Right lobe of liver (tissue), 4 donors: Measurements from ENCODE around the gene ANGPTL4.

ENCODE experiments used
- POLR2A ChIP-seq: fragments of 450-650 bp; IDR thresholded peaks from one replicate; pipeline ENCODE4 v1.6.1; 2017; ENCODE audit warnings: antibody characterized with exemption, mild to moderate bottlenecking
- TF ChIP-seq, protein P1 (sequence below), 4 donors: fragments of 200-600 bp in 3 of 4; fragments of 450-650 bp in 1 of 4; IDR thresholded peaks; one replicate each; pipeline versions ENCODE4 v1.5.1 to v1.8.0; 2016 to 2022; ENCODE audit warnings: antibody characterized with exemption in 4 of 4, mild to moderate bottlenecking in 2 of 4
- donor health status: DM: no; HTN: no; CAD: no.
- donor health status: DM: no; HTN: no; CAD: no.
- donor health status: DM: no; HTN: yes; CAD: no.

DNA sequence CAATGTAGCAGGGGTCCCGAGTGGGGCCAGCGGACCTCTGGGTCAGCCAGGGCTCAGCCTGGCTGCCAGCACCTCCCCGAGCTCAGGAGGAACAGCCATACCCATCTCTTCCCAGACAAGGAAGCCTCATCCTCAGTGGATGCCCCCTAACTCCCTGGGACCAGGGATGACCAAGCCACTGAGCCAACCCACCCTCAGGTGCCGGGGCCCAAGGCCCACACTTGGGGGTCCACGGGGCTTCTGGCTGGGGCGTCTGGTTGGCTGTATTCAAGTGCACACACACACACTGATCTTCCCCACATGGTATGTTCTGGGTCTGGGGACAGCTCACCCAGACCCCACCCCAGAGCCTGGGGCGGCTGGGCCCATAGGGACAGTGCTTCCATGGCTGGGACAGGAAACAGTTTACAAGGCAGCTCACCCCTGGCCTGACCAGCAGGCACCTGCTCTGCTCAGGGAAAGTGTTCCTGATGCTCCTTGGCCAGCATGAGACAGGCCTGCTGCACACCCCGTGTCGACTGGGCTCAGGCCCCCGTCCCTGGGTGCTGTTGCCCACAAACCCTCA lies 33.9 kb downstream of the ANGPTL4 start:
- TF ChIP-seq, protein P1, sequence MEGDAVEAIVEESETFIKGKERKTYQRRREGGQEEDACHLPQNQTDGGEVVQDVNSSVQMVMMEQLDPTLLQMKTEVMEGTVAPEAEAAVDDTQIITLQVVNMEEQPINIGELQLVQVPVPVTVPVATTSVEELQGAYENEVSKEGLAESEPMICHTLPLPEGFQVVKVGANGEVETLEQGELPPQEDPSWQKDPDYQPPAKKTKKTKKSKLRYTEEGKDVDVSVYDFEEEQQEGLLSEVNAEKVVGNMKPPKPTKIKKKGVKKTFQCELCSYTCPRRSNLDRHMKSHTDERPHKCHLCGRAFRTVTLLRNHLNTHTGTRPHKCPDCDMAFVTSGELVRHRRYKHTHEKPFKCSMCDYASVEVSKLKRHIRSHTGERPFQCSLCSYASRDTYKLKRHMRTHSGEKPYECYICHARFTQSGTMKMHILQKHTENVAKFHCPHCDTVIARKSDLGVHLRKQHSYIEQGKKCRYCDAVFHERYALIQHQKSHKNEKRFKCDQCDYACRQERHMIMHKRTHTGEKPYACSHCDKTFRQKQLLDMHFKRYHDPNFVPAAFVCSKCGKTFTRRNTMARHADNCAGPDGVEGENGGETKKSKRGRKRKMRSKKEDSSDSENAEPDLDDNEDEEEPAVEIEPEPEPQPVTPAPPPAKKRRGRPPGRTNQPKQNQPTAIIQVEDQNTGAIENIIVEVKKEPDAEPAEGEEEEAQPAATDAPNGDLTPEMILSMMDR (IDR thresholded peaks at IDR 0.05) = no peak
- TF ChIP-seq POLR2A = no peak
